H1 (cell line): ENCODE data around the gene SLC4A8. TPM values are rescaled to one million over a fixed set of nuclear protein-coding genes. Genes with fewer than 3 reads are reported as not detected.

Source experiments
- CTCF ChIA-PET: fragments of 300-600 bp; sonication (Branson Sonifier 250); formaldehyde crosslinking; loops from one replicate; lab custom pipeline; 2021; ENCODE audit not compliant: partially characterized antibody; lab: Charles Lee
- POLR2A ChIA-PET: fragments of 300-600 bp; sonication (Branson Sonifier 250); formaldehyde crosslinking; loops from one replicate; lab custom pipeline; 2021; ENCODE audit warnings: inconsistent platforms; ENCODE audit not compliant: partially characterized antibody; lab: Charles Lee
- DNase-seq, 2 experiments: peaks; one replicate each; pipeline versions ENCODE4 v3.0.0 to v3.0.0-alpha.2; 2010 to 2022; ENCODE audit warnings: low spot score in 2 of 2, low read depth in 1 of 2, mixed read lengths in 1 of 2
- FAIRE-seq: peaks from 2 replicates; lab custom pipeline; 2011; peaks lifted over from hg19 to GRCh38; lab: Jason Lieb, UNC
- H2AFZ ChIP-seq: 2 replicates; pipeline ENCODE4 v1.8.1; 2012; ENCODE audit warnings: low read length, inconsistent platforms
- H2AK5ac ChIP-seq: 2 replicates; pipeline ENCODE4 v1.6.1; 2013; ENCODE audit warnings: low read depth, low read length
- H2BK120ac ChIP-seq: replicated peaks from 2 replicates; pipeline ENCODE3; 2013; ENCODE audit warnings: low read depth, low read length, inconsistent platforms
- H2BK12ac ChIP-seq: 2 replicates; pipeline ENCODE4 v1.6.1; 2013; ENCODE audit warnings: low read depth, low read length
- H2BK15ac ChIP-seq: 2 replicates; pipeline ENCODE4 v1.6.1; 2013; ENCODE audit warnings: low read length
- H2BK20ac ChIP-seq: 2 replicates; pipeline ENCODE4 v1.6.1; 2013; ENCODE audit warnings: low read length
- H2BK5ac ChIP-seq: 2 replicates; pipeline ENCODE4 v1.6.1; 2013; ENCODE audit warnings: low read depth, low read length
- H3K14ac ChIP-seq: 2 replicates; pipeline ENCODE4 v1.6.1; 2013; ENCODE audit warnings: inconsistent platforms; ENCODE audit not compliant: insufficient read length
- H3K18ac ChIP-seq: 2 replicates; pipeline ENCODE4 v1.6.1; 2013; ENCODE audit warnings: low read length; ENCODE audit errors: extremely low read depth
- H3K23ac ChIP-seq: 2 replicates; pipeline ENCODE4 v1.6.1; 2013; ENCODE audit warnings: inconsistent platforms; ENCODE audit not compliant: insufficient read length
- H3K23me2 ChIP-seq: 2 replicates; pipeline ENCODE4 v1.6.1; 2013; ENCODE audit warnings: low read depth, low read length
- H3K27ac ChIP-seq: 2 replicates; pipeline ENCODE4 v1.6.1; 2011; ENCODE audit warnings: low read depth, low read length, inconsistent platforms
- H3K27me3 ChIP-seq, 4 experiments: replicated peaks in 1 of 4; 1 replicate in 1 of 4; 2 replicates in 3 of 4; pipeline versions ENCODE4 v1.6.1 to v1.8.1; 2011 to 2013; ENCODE audit warnings: low read length in 3 of 4, mild to moderate bottlenecking in 3 of 4, inconsistent platforms in 2 of 4, mixed read lengths in 2 of 4, moderate library complexity in 1 of 4; ENCODE audit not compliant: control insufficient read depth in 3 of 4, insufficient read depth in 3 of 4; ENCODE audit errors: extremely low read depth in 1 of 4
- H3K36me3 ChIP-seq, 4 experiments: 2 replicates each; pipeline versions ENCODE4 v1.6.1 to v1.8.1; 2011 to 2013; ENCODE audit warnings: mild to moderate bottlenecking in 4 of 4, low read length in 3 of 4, moderate library complexity in 2 of 4, control low read depth in 1 of 4, inconsistent platforms in 1 of 4; ENCODE audit not compliant: insufficient read depth in 4 of 4, control insufficient read depth in 2 of 4
- H3K4ac ChIP-seq: replicated peaks from 2 replicates; pipeline ENCODE3; 2013; ENCODE audit warnings: low read length, low read depth, mixed read lengths, inconsistent platforms; ENCODE audit not compliant: insufficient read length
- H3K4me1 ChIP-seq, 4 experiments: replicated peaks in 1 of 4; 1 replicate in 1 of 4; 2 replicates in 3 of 4; pipeline versions ENCODE4 v1.6.1 to v1.8.1; 2011 to 2013; ENCODE audit warnings: low read length in 3 of 4, inconsistent platforms in 2 of 4, mixed read lengths in 1 of 4; ENCODE audit not compliant: insufficient read depth in 4 of 4, control insufficient read depth in 3 of 4
- H3K4me2 ChIP-seq, 2 experiments: 2 replicates each; pipeline versions ENCODE4 v1.6.1 to v1.8.1; 2011 to 2013; ENCODE audit warnings: low read depth in 2 of 2, low read length in 2 of 2, control low read depth in 1 of 2, inconsistent platforms in 1 of 2, mild to moderate bottlenecking in 1 of 2; ENCODE audit not compliant: insufficient read depth in 1 of 2
- H3K4me3 ChIP-seq, 4 experiments: fragments of 200-600, 300-600 bp in 1 of 4; sonication (generic), shearing (Covaris generic), sonication (Bioruptor Twin) in 1 of 4; 2 replicates each; pipeline versions ENCODE4 v1.5.1 to v1.8.1; 2011 to 2016; ENCODE audit warnings: low read length in 4 of 4, low read depth in 3 of 4, control low read depth in 2 of 4, inconsistent platforms in 2 of 4, mild to moderate bottlenecking in 2 of 4, mixed read lengths in 1 of 4, moderate library complexity in 1 of 4; ENCODE audit not compliant: insufficient read depth in 2 of 4; ENCODE audit errors: extremely low read depth in 1 of 4
- H3K56ac ChIP-seq: replicated peaks from 2 replicates; pipeline ENCODE3; 2013; ENCODE audit warnings: low read depth, mild to moderate bottlenecking, mixed read lengths, low read length, inconsistent platforms; ENCODE audit not compliant: insufficient read length
- H3K79me1 ChIP-seq: 2 replicates; pipeline ENCODE4 v1.6.1; 2013; ENCODE audit warnings: low read depth, low read length, control low read depth
- H3K79me2 ChIP-seq, 2 experiments: 2 replicates each; pipeline versions ENCODE4 v1.6.1 to v1.8.1; 2012 to 2013; ENCODE audit warnings: low read length in 2 of 2, mild to moderate bottlenecking in 2 of 2, inconsistent platforms in 1 of 2; ENCODE audit not compliant: insufficient read depth in 2 of 2, control insufficient read depth in 1 of 2
- H3K9ac ChIP-seq, 4 experiments: replicated peaks in 1 of 4; 1 replicate in 1 of 4; 2 replicates in 3 of 4; pipeline versions ENCODE4 v1.6.1 to v1.8.1; 2011 to 2013; ENCODE audit warnings: low read depth in 3 of 4, low read length in 3 of 4, control low read depth in 2 of 4, mild to moderate bottlenecking in 2 of 4, moderate library complexity in 2 of 4, inconsistent platforms in 1 of 4; ENCODE audit errors: extremely low read depth in 1 of 4
- H3K9me3 ChIP-seq, 2 experiments: 2 replicates each; pipeline versions ENCODE4 v1.6.1 to v1.8.1; 2012 to 2013; ENCODE audit warnings: mild to moderate bottlenecking in 2 of 2, moderate library complexity in 2 of 2, control low read depth in 1 of 2, inconsistent platforms in 1 of 2, low read depth in 1 of 2, low read length in 1 of 2, mixed read lengths in 1 of 2; ENCODE audit not compliant: insufficient read depth in 2 of 2
- H4K20me1 ChIP-seq, 2 experiments: replicated peaks in 1 of 2; 2 replicates each; pipeline versions ENCODE3 to v1.8.1; 2011 to 2013; ENCODE audit warnings: inconsistent platforms in 2 of 2, low read length in 2 of 2, mild to moderate bottlenecking in 1 of 2; ENCODE audit not compliant: insufficient read depth in 2 of 2, control insufficient read depth in 1 of 2
- H4K5ac ChIP-seq: 2 replicates; pipeline ENCODE4 v1.6.1; 2013; ENCODE audit warnings: low read length, low read depth, mixed read lengths, inconsistent platforms; ENCODE audit not compliant: insufficient read length
- H4K8ac ChIP-seq: 2 replicates; pipeline ENCODE4 v1.8.0; 2013; ENCODE audit warnings: mild to moderate bottlenecking, moderate library complexity, low read length, inconsistent platforms; ENCODE audit not compliant: insufficient read depth; ENCODE audit errors: extremely low read depth
- H4K91ac ChIP-seq: replicated peaks from 2 replicates; pipeline ENCODE3; 2013; ENCODE audit warnings: low read length, mixed read lengths, inconsistent platforms; ENCODE audit not compliant: insufficient read length
- CTBP2 ChIP-seq: IDR thresholded peaks from 2 replicates; pipeline ENCODE4 v1.7.0; 2011; ENCODE audit warnings: borderline replicate concordance, mild to moderate bottlenecking, moderate library complexity, mixed read lengths, low read length; ENCODE audit not compliant: insufficient read depth, insufficient read length
- EZH2 ChIP-seq: fragments of 200-600 bp; sonication (generic); IDR thresholded peaks from 2 replicates; pipeline ENCODE4 v1.7.1; 2012; ENCODE audit warnings: low read depth, mild to moderate bottlenecking, moderate library complexity, low read length, inconsistent platforms; ENCODE audit not compliant: severe bottlenecking
- FOSL1 ChIP-seq: IDR thresholded peaks from 2 replicates; pipeline ENCODE4 v1.6.1; 2011; ENCODE audit warnings: mild to moderate bottlenecking, low read depth, low read length, moderate library complexity; ENCODE audit not compliant: insufficient read depth
- GABPA ChIP-seq: IDR thresholded peaks from 2 replicates; pipeline ENCODE4 v1.6.1; 2011; ENCODE audit warnings: mild to moderate bottlenecking, low read length, moderate library complexity, borderline replicate concordance; ENCODE audit not compliant: insufficient read depth
- RNF2 ChIP-seq: fragments of 200-900, 300-1000 bp; sonication (generic); IDR thresholded peaks from 2 replicates; pipeline ENCODE4 v1.7.1; 2016; ENCODE audit warnings: borderline replicate concordance, low read depth, mild to moderate bottlenecking, antibody characterized with exemption, low read length; ENCODE audit not compliant: poor library complexity, severe bottlenecking; ENCODE audit errors: missing control alignments
- SIX5 ChIP-seq: IDR thresholded peaks from 2 replicates; pipeline ENCODE4 v1.6.1; 2011; ENCODE audit warnings: mild to moderate bottlenecking, low read depth, low read length
- TBP ChIP-seq: IDR thresholded peaks from 2 replicates; pipeline ENCODE4 v1.6.1; 2011; ENCODE audit warnings: low read depth, low read length, improper control_type of control experiment
- WGBS, 2 experiments: shearing (Covaris generic) in 1 of 2; methylation state at CpG; one replicate each; pipeline versions ENCODE4 v1.1.6 to v1.1.7; 2013 to 2015; ENCODE audit warnings: low lambda C conversion rate in 2 of 2, mixed read lengths in 2 of 2, inconsistent platforms in 1 of 2, low coverage in 1 of 2, missing lambda C conversion rate in 1 of 2; ENCODE audit not compliant: insufficient replicate concordance in 2 of 2, insufficient coverage in 1 of 2, insufficient read length in 1 of 2; ENCODE audit errors: extremely low coverage in 1 of 2, missing lambda C conversion rate in 1 of 2; 5-methylcytosine and 5-hydroxymethylcytosine counted together
- polyA plus RNA-seq, 7 experiments: library from polyadenylated mRNA; depleted of rRNA in 3 of 7; stranded (reverse) in 5 of 7; unstranded in 2 of 7; fragments of >200 nt in 5 of 7; fragments of 200-250 nt in 2 of 7; gene quantifications; 1 replicate in 5 of 7; 2 replicates in 1 of 7; 4 replicates in 1 of 7; pipeline versions ENCODE4 v1.2.1 to v1.2.3, GENCODE V29; 2011 to 2013; ENCODE audit warnings: missing spikeins in 2 of 7, mixed read lengths in 2 of 7
- total RNA-seq: library from RNA; stranded (reverse); fragmentation: NEBNext Ultra II Directional; extraction: Animal tissue kit (Norgen Biotek cat#: 25700); gene quantifications from 2 replicates; pipeline ENCODE4 v1.2.1, GENCODE V29; 2021
- TF ChIP-seq, protein P1 (sequence below), 3 experiments: IDR thresholded peaks; 1 replicate in 2 of 3; 2 replicates in 1 of 3; pipeline versions ENCODE4 v1.5.1 to v1.6.1; 2011; ENCODE audit warnings: low read length in 3 of 3, mild to moderate bottlenecking in 3 of 3, inconsistent platforms in 2 of 3, low read depth in 1 of 3, moderate library complexity in 1 of 3; ENCODE audit not compliant: insufficient read depth in 1 of 3; ENCODE audit errors: control extremely low read depth in 1 of 3

Gene SLC4A8
- total and polyA plus RNA-seq, 2 of the 8 experiments (the other 6 are each of a cell fraction or from before 2014, with no cell fraction given): 11.2 to 13.4 TPM

DNA sequence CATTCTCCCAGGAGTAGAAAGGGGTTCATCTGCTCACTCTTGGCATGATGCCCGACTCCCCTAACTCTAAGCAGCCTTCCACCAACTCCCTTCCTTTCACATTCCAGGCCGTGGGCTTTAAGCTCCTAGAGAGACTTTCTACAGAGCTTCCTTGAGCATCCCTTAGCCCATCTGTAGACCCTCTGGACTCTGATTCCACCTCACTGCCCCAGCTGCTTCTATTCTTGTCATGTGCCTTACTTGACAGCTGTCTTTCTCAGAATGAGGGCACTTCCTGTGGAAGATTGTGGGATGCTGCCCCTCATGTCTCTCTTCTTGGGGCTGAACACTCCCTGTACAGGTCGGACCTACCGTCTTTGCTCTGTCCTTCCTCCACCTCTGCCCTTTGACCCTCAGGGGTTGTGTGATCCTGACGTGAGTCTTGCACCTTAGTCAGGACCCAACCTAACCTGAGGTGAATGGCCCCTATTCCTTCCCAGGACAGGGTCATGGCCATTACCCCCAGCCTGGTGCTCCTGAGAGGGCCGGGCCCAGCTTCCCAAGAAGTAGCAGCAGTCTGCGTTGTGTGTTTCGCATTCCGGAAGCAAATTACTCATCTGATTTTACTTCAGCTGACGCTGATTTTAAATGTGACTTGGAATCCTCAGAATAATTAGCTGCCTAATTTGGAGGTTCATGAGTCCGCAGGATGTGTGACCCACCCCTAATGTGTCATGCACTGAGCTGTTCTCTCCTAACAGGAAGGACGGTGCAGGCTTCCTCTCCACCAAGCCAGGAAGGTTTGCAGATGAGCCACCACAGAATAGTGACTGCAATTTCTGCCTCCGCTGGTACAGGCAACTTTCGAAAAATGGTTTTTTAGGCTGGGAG, 30.7 kb upstream of the SLC4A8 start:
- Histone ChIP-seq H2BK15ac (no peak overlapping the region), H3K23me2 (peaks cover 5% of the 10 kb centered on the region; the same call in 1 of the 2 replicates), H3K4me3 (no peak overlapping the region), H4K8ac (no peak overlapping the region), H3K36me3 (peaks cover 0 to 13% (median 2%) of the 10 kb centered on the region in 4 experiments; a peak in 2 of 8 replicates), H2BK20ac (no peak overlapping the region), H2AK5ac (no peak overlapping the region), H3K14ac (no peak overlapping the region), H3K4me2 (no peak overlapping the region; a peak in 1 of 4 replicates), H3K9me3 (no peaks in the 10 kb centered on the region), H3K27me3 (no peaks in the 10 kb centered on the region), H3K56ac (no peak overlapping the region), H2BK120ac (no peak overlapping the region), H3K4ac (no peak overlapping the region), H4K5ac (no peak overlapping the region), H3K23ac (no peak overlapping the region), H2AFZ (no peak overlapping the region), H3K79me1 (no peaks in the 10 kb centered on the region), H4K20me1 (no peaks in the 10 kb centered on the region), H3K79me2 (no peaks in the 10 kb centered on the region), H4K91ac (no peak overlapping the region), H3K9ac (no peak overlapping the region), H2BK5ac (no peak overlapping the region), H3K4me1 (peaks cover 3 to 9% (median 5%) of the 10 kb centered on the region in 4 experiments; a peak in 6 of 7 replicates), H3K18ac (no peak overlapping the region), H3K27ac (no peak overlapping the region), H2BK12ac (no peak overlapping the region)
- CTCF ChIA-PET: interaction anchor here (0.6 to 1.5 kb wide), 3 partner anchors 9 to 438 kb away, joined by 3 to 4 read pairs (median 3); no protein-coding TSS in a partner anchor
- POLR2A ChIA-PET: interaction anchor here (0.7 to 1.1 kb wide), 2 partner anchors 17 to 19 kb away, joined by 3 read pairs; no protein-coding TSS in a partner anchor
- WGBS, 2 experiments: 92% methylated on average over 14 of the region's 14 CpGs; no CpG with 5 or more reads in 1 of the 2 experiments
- FAIRE-seq (no peak), DNase-seq (no peak)
- TF ChIP-seq SIX5 (no peak), GABPA (no peak), CTBP2 (no peak), TBP (no peak), FOSL1 (no peak), EZH2 (no peak), RNF2 (no peak)
- TF ChIP-seq, protein P1, sequence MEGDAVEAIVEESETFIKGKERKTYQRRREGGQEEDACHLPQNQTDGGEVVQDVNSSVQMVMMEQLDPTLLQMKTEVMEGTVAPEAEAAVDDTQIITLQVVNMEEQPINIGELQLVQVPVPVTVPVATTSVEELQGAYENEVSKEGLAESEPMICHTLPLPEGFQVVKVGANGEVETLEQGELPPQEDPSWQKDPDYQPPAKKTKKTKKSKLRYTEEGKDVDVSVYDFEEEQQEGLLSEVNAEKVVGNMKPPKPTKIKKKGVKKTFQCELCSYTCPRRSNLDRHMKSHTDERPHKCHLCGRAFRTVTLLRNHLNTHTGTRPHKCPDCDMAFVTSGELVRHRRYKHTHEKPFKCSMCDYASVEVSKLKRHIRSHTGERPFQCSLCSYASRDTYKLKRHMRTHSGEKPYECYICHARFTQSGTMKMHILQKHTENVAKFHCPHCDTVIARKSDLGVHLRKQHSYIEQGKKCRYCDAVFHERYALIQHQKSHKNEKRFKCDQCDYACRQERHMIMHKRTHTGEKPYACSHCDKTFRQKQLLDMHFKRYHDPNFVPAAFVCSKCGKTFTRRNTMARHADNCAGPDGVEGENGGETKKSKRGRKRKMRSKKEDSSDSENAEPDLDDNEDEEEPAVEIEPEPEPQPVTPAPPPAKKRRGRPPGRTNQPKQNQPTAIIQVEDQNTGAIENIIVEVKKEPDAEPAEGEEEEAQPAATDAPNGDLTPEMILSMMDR (IDR thresholded peaks at IDR 0.05; ENCODE audit: control extremely low read depth in 1 of 3, insufficient read depth in 1 of 3, low read depth in 1 of 3, low read length in 3 of 3): no peak
